ENCODE data around the gene YIPF1. TPM values are rescaled to one million over a fixed set of nuclear protein-coding genes. Genes with fewer than 3 reads are reported as not detected.

Gene YIPF1
- total RNA-seq = 40.5 and 42.7 TPM in 2 replicates

GRCh38 chr1:53889304-53890298, at the start of gene YIPF1:
Gene YIPF1, minus strand, starts transcription at chr1:53889797. Its CDS starts 860 bp downstream, at chr1:53888937.
- no peaks in the 10 kb centered on the region for H3K27me3 ChIP-seq (ENCODE audit: control insufficient read depth, insufficient read depth, low read length)
- no peak for TF ChIP-seq CTCF (IDR thresholded peaks at IDR 0.05; ENCODE audit: insufficient read depth, low read length, poor library complexity, severe bottlenecking)
- DNase-seq (ENCODE audit: low read depth) = peak; percentile 67
- peak within 1 kb of the TSS; percentile 75 for H3K4me3 ChIP-seq (ENCODE audit: low read depth, low read length)
- H3K36me3 ChIP-seq (ENCODE audit: control insufficient read depth, insufficient read depth, low read length) = no peaks in the 10 kb centered on the region

- TF ChIP-seq CTCF (IDR thresholded peaks at IDR 0.05; ENCODE audit: insufficient read depth, low read length, poor library complexity, severe bottlenecking) = no peak
- Histone ChIP-seq H3K27me3 (ENCODE audit: control insufficient read depth, insufficient read depth, low read length) (no peaks in the 10 kb centered on the region), H3K36me3 (ENCODE audit: control insufficient read depth, insufficient read depth, low read length) (no peaks in the 10 kb centered on the region), H3K4me3 (ENCODE audit: low read depth, low read length) (no peak overlapping the region)
- DNase-seq (ENCODE audit: low read depth) = no peak
Measured at GRCh38 chr1:53938136-53938830, 48.7 kb upstream of the YIPF1 start.

DNA sequence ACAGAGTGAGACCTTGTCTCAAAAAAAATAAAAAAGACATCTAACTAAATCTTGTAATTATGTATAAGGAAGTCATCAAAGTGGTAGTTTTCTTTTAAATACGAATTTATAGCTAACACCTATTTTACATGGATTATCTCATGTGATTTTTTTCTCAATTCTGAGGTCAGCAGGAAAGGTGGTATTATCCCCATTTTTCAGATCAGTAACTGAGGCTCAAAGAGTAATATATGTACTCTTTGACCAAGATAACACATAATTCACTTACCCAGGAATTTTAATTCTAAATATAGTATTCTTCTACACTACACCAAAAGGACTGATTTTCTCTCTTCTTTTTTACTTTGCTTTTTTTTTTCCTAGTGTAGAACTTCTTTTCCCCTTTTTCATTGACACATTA, 46.8 kb upstream of the YIPF1 start:
- TF ChIP-seq CTCF (IDR thresholded peaks at IDR 0.05; ENCODE audit: insufficient read depth, low read length, poor library complexity, severe bottlenecking) = no peak
- H3K36me3 ChIP-seq (ENCODE audit: control insufficient read depth, insufficient read depth, low read length) = no peaks in the 10 kb centered on the region
- H3K4me3 ChIP-seq (ENCODE audit: low read depth, low read length) = no peak overlapping the region
- H3K27me3 ChIP-seq (ENCODE audit: control insufficient read depth, insufficient read depth, low read length) = no peaks in the 10 kb centered on the region
- no peak for DNase-seq (ENCODE audit: low read depth)

DNA sequence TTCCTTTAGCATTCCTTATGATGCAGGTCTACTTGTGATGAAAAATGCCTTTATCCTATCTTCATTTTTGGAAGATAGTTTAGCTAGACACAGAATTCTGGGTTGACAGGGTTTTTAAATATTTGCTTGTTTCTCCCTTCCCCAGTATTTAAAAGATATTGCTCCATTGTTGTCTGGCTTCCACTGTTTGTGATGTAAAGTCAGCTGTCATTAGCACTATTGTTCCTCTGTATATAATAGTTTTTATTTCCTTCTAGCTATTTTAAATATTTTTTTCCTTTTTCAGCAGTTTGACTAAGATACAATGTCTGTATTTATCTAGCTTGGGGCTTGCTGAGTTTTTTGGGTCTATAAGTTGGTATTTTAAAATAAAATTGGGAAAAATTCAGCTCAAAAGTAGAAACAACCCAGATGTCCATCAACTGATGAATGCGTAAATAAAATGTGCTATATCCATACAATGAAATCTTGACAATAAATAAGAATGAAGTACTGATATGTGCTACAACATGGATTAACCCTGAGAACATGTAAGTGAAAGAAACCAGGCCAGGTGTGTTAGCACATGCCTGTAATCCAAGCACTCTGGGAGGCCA, 44.7 kb upstream of the YIPF1 start:
- no peak for DNase-seq (ENCODE audit: low read depth)
- H3K4me3 ChIP-seq (ENCODE audit: low read depth, low read length) = no peak overlapping the region
- no peaks in the 10 kb centered on the region for H3K36me3 ChIP-seq (ENCODE audit: control insufficient read depth, insufficient read depth, low read length)
- TF ChIP-seq CTCF (IDR thresholded peaks at IDR 0.05; ENCODE audit: insufficient read depth, low read length, poor library complexity, severe bottlenecking) = no peak
- H3K27me3 ChIP-seq (ENCODE audit: control insufficient read depth, insufficient read depth, low read length) = no peaks in the 10 kb centered on the region

DNA sequence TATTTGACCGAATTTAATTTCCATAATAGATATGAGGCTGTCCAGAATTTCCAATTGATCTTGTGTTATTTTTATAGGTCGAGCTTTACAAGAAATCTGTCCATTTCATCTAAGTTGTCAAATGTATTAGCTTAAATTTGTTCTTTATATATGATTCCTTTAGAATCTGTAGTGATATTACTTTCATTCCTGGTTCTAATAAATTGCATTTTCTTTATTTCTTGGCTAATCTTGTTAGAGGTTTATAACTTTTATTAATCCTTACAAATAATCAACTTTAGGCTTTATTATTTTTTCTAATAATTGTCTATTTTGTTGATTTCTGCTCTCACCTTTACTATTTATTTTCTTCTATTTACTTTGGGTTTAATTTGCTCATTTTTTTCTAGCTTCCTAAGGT, 41.9 kb upstream of the YIPF1 start:
- no peak for DNase-seq (ENCODE audit: low read depth)
- no peaks in the 10 kb centered on the region for H3K36me3 ChIP-seq (ENCODE audit: control insufficient read depth, insufficient read depth, low read length)
- no peak overlapping the region for H3K4me3 ChIP-seq (ENCODE audit: low read depth, low read length)
- H3K27me3 ChIP-seq (ENCODE audit: control insufficient read depth, insufficient read depth, low read length) = no peaks in the 10 kb centered on the region
- TF ChIP-seq CTCF (IDR thresholded peaks at IDR 0.05; ENCODE audit: insufficient read depth, low read length, poor library complexity, severe bottlenecking) = no peak

Measured in kidney epithelial cell (primary cell).